ENCODE results near the gene EEPD1.

GRCh38 chr7:36308031-36308430 lies 155.0 kb downstream of the EEPD1 start:
- TF ChIP-seq, protein P1, sequence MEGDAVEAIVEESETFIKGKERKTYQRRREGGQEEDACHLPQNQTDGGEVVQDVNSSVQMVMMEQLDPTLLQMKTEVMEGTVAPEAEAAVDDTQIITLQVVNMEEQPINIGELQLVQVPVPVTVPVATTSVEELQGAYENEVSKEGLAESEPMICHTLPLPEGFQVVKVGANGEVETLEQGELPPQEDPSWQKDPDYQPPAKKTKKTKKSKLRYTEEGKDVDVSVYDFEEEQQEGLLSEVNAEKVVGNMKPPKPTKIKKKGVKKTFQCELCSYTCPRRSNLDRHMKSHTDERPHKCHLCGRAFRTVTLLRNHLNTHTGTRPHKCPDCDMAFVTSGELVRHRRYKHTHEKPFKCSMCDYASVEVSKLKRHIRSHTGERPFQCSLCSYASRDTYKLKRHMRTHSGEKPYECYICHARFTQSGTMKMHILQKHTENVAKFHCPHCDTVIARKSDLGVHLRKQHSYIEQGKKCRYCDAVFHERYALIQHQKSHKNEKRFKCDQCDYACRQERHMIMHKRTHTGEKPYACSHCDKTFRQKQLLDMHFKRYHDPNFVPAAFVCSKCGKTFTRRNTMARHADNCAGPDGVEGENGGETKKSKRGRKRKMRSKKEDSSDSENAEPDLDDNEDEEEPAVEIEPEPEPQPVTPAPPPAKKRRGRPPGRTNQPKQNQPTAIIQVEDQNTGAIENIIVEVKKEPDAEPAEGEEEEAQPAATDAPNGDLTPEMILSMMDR (IDR thresholded peaks at IDR 0.05): no peak
- no peak for TF ChIP-seq POLR2A (IDR thresholded peaks at IDR 0.05)
